DOHH2 (cell line): ENCODE measurements around the gene CELF1.
A peak's percentile ranks its signal among the peaks of the same experiment; 100 is the strongest.

Experiments
- H3F3A ChIP-seq: fragments of 200-600 bp; sonication (generic), shearing (Covaris generic); 2 replicates; pipeline ENCODE4 v1.6.0; 2016; ENCODE audit warnings: antibody characterized with exemption, mild to moderate bottlenecking; ENCODE audit not compliant: control insufficient read depth, insufficient read depth
- H3K27ac ChIP-seq: fragments of 200-600 bp; sonication (generic); 2 replicates; pipeline ENCODE4 v1.5.1; 2014; ENCODE audit warnings: low read depth, mild to moderate bottlenecking, low read length, moderate library complexity
- H3K27me3 ChIP-seq: fragments of 200-600 bp; sonication (generic); 2 replicates; pipeline ENCODE4 v1.6.1; 2014; ENCODE audit warnings: mild to moderate bottlenecking, low read length, mixed read lengths; ENCODE audit not compliant: control insufficient read depth
- H3K36me3 ChIP-seq: fragments of 200-600 bp; sonication (generic); 2 replicates; pipeline ENCODE4 v1.6.1; 2014; ENCODE audit warnings: mild to moderate bottlenecking, low read length, moderate library complexity, mixed read lengths; ENCODE audit not compliant: control insufficient read depth
- H3K4me1 ChIP-seq: fragments of 200-600 bp; sonication (generic); 2 replicates; pipeline ENCODE4 v1.6.1; 2014; ENCODE audit warnings: mild to moderate bottlenecking, low read length, mixed read lengths; ENCODE audit not compliant: control insufficient read depth
- H3K4me2 ChIP-seq: fragments of 200-600 bp; sonication (generic); 2 replicates; pipeline ENCODE4 v1.6.0; 2014; ENCODE audit warnings: mild to moderate bottlenecking, low read length, moderate library complexity
- H3K4me3 ChIP-seq: fragments of 200-600 bp; sonication (generic); 2 replicates; pipeline ENCODE4 v1.5.1; 2014; ENCODE audit warnings: mild to moderate bottlenecking, low read length, mixed read lengths
- H3K79me2 ChIP-seq: fragments of 200-600 bp; sonication (generic); 2 replicates; pipeline ENCODE4 v1.6.1; 2014; ENCODE audit warnings: mild to moderate bottlenecking, low read length, mixed read lengths; ENCODE audit not compliant: control insufficient read depth
- H3K9me2 ChIP-seq: fragments of 200-600 bp; sonication (generic); replicated peaks from 2 replicates; pipeline ENCODE4 v1.6.1; 2014; ENCODE audit warnings: mild to moderate bottlenecking, low read length, mixed read lengths; ENCODE audit not compliant: control insufficient read depth
- H3K9me3 ChIP-seq: fragments of 200-600 bp; sonication (generic); 2 replicates; pipeline ENCODE4 v1.6.1; 2014; ENCODE audit warnings: antibody characterized with exemption, low read length, mixed read lengths; ENCODE audit not compliant: control insufficient read depth, insufficient read depth
- H4K20me1 ChIP-seq: fragments of 200-600 bp; sonication (generic); 2 replicates; pipeline ENCODE4 v1.6.0; 2014; ENCODE audit warnings: low read depth, mild to moderate bottlenecking, antibody characterized with exemption, low read length, moderate library complexity; ENCODE audit not compliant: control insufficient read depth, insufficient read depth
- CTCF ChIP-seq: fragments of 200-600 bp; sonication (generic); IDR thresholded peaks from one replicate; pipeline ENCODE4 v1.5.1; 2014; ENCODE audit warnings: antibody characterized with exemption, mild to moderate bottlenecking, low read depth, low read length; ENCODE audit not compliant: poor library complexity, severe bottlenecking
- EZH2phosphoT487 ChIP-seq: fragments of 200-600 bp; sonication (generic); IDR thresholded peaks from 2 replicates; pipeline ENCODE4 v1.6.1; 2017; ENCODE audit warnings: borderline replicate concordance, mild to moderate bottlenecking, antibody characterized with exemption, low read length, moderate library complexity, mixed read lengths

CELF1 gene

GRCh38 chr11:47538741-47539565 lies 14.0 kb downstream of the CELF1 start:
- peaks cover 100% of the 10 kb centered on the region for H3K79me2 ChIP-seq
- H3K9me3 ChIP-seq = no peaks in the 10 kb centered on the region
- peaks cover 59% of the 10 kb centered on the region for H3K4me1 ChIP-seq
- H3F3A ChIP-seq = no peaks in the 10 kb centered on the region; the same call in 1 of the 2 replicates
- peaks cover 24% of the 10 kb centered on the region; the same call in 1 of the 2 replicates for H4K20me1 ChIP-seq
- no peak overlapping the region for H3K4me2 ChIP-seq
- H3K9me2 ChIP-seq = no peaks in the 10 kb centered on the region
- H3K4me3 ChIP-seq = no peak overlapping the region
- TF ChIP-seq EZH2phosphoT487 (no peak), CTCF (no peak)
- no peaks in the 10 kb centered on the region for H3K27me3 ChIP-seq
- no peak overlapping the region for H3K27ac ChIP-seq
- peaks cover 36% of the 10 kb centered on the region for H3K36me3 ChIP-seq

GRCh38 chr11:47536915-47537314 lies 16.0 kb downstream of the CELF1 start:
- no peak overlapping the region for H3K27ac ChIP-seq
- H3K36me3 ChIP-seq = peaks cover 37% of the 10 kb centered on the region
- H3K9me3 ChIP-seq = no peaks in the 10 kb centered on the region
- H3K9me2 ChIP-seq = no peaks in the 10 kb centered on the region
- TF ChIP-seq EZH2phosphoT487 = no peak
- TF ChIP-seq CTCF = no peak
- peaks cover 24% of the 10 kb centered on the region for H4K20me1 ChIP-seq
- no peak overlapping the region for H3K4me3 ChIP-seq
- H3K27me3 ChIP-seq = no peaks in the 10 kb centered on the region
- H3F3A ChIP-seq = peaks cover 4% of the 10 kb centered on the region
- no peak overlapping the region for H3K4me2 ChIP-seq
- H3K79me2 ChIP-seq = peaks cover 100% of the 10 kb centered on the region
- peaks cover 47% of the 10 kb centered on the region for H3K4me1 ChIP-seq

GRCh38 chr11:47534704-47535251 lies 18.2 kb downstream of the CELF1 start:
- H3K9me2 ChIP-seq = no peaks in the 10 kb centered on the region
- H3K27ac ChIP-seq = no peak overlapping the region
- H3K36me3 ChIP-seq = peaks cover 39% of the 10 kb centered on the region
- H3K79me2 ChIP-seq = peaks cover 100% of the 10 kb centered on the region
- H3K9me3 ChIP-seq = no peaks in the 10 kb centered on the region
- H3F3A ChIP-seq = peaks cover 4% of the 10 kb centered on the region
- H3K4me1 ChIP-seq = peaks cover 41% of the 10 kb centered on the region
- no peaks in the 10 kb centered on the region for H3K27me3 ChIP-seq
- TF ChIP-seq CTCF (no peak), EZH2phosphoT487 (no peak)
- H4K20me1 ChIP-seq = peaks cover 24% of the 10 kb centered on the region
- peak overlapping the region; percentile 35 for H3K4me2 ChIP-seq
- no peak overlapping the region for H3K4me3 ChIP-seq
